Stimulated activated CD4-positive, alpha-beta T cell treated with anti-CD3 and anti-CD28 coated beads, Interleukin-12 subunit alpha, Interleukin-12 subunit beta, amount 100 ng/mL, for 48 hours (primary cell): ENCODE data around the gene UMAD1.

Experiments
- DNase-seq, 3 donors: peaks; one replicate each; pipeline ENCODE4 v3.0.0-alpha.2; 2020; ENCODE audit warnings: low read depth in 2 of 3, low spot score in 1 of 3

The UMAD1 gene

GRCh38 chr7:7764520-7765396, 124.2 kb downstream of the UMAD1 start:
- DNase-seq: no peak

DNA sequence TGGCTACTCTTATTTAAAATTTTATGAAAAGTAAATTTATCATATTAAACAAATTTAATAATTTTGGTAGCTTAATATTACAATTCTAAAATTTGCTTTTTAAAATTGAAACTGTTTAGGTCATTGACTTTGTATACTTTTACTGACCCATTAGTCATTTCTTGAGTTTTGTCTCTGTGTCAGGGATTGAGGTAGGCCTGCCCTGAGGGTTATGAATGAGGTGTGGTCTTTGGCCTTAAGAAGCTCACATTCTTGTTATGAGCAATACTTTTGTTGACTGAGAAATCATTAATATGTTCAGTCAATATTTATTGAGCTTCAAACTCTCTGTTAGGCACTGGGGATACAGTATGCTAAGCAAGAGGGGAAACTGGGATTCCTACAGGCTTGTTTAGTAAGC, 124.9 kb downstream of the UMAD1 start:
- DNase-seq: no peak

GRCh38 chr7:7766671-7767070, 126.1 kb downstream of the UMAD1 start:
- no peak for DNase-seq

DNA sequence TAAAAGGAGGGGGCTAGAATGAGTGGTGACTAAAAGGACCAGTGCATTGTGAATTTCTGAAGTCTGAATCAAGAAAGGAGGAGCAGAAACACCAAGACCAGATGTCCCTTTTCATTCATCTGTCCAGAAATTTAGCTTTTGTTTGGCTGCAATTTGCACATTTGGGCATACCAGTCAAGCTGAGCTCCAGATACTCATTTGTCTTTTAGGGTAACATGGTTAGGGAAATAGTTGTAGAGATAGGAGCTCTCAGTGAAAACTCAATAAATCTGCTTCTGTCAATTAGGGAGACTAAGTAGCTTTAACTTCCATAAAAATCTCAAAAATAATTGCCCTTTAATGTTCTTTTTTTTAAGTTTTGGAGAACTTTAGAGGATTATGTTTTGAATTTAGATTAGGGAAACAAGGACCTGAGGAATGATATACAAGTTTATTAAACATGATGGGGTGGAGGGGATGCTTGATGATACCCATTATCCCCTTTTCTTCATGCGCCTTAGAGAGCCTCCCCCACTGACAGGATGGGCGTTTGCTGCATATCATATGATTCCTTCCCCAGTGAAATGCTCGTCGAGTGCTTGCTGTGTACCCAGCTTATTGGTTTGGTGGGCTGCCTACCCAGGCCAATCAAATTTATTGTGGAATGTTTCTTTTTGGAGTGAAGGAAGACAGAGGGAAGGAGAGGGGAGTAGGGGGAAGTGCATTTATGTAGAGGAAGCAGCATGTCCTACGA, 128.6 kb downstream of the UMAD1 start:
- no peak for DNase-seq

- no peak for DNase-seq
These were observed 129.4 kb downstream of the UMAD1 start for GRCh38 chr7:7769710-7770627.

- no peak for DNase-seq
These were observed 130.9 kb downstream of the UMAD1 start for GRCh38 chr7:7771452-7771851.

- DNase-seq: no peak
These were observed 131.9 kb downstream of the UMAD1 start for GRCh38 chr7:7772397-7772821.

GRCh38 chr7:7773334-7774309, 133.1 kb downstream of the UMAD1 start:
- DNase-seq: no peak

DNA sequence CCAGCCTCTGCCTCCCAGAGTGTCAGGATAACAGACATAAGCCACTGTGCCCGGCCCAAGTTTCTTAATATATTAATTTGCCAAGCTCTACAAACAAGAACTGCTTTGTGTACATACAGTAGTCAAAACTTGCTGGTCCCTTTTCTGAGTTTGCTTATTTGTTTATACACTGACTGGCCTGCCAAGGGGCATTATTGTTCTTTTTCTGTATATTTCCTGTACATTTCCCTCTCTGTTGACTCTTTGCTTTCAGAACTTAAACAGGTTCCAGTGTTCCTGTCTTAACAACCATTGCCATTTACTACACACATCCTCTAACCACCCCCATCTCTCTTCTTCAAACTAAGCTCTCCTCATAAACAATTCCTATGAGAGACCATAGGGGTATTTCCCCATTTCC, 139.3 kb downstream of the UMAD1 start:
- DNase-seq: no peak

- DNase-seq: no peak
These were observed 142.4 kb downstream of the UMAD1 start for GRCh38 chr7:7783001-7783400.

GRCh38 chr7:7785344-7785973, 144.9 kb downstream of the UMAD1 start:
- no peak for DNase-seq

- no peak for DNase-seq
These were observed 146.0 kb downstream of the UMAD1 start for GRCh38 chr7:7786595-7786994.

- no peak for DNase-seq
These were observed 149.0 kb downstream of the UMAD1 start for GRCh38 chr7:7789551-7789988.

GRCh38 chr7:7790041-7790741, 149.6 kb downstream of the UMAD1 start:
- DNase-seq: no peak

- DNase-seq: no peak
These were observed 151.0 kb downstream of the UMAD1 start for GRCh38 chr7:7791523-7791922.

- DNase-seq: no peak
These were observed 151.5 kb downstream of the UMAD1 start for GRCh38 chr7:7792056-7792455.

GRCh38 chr7:7793249-7793648, 152.7 kb downstream of the UMAD1 start:
- no peak for DNase-seq

DNA sequence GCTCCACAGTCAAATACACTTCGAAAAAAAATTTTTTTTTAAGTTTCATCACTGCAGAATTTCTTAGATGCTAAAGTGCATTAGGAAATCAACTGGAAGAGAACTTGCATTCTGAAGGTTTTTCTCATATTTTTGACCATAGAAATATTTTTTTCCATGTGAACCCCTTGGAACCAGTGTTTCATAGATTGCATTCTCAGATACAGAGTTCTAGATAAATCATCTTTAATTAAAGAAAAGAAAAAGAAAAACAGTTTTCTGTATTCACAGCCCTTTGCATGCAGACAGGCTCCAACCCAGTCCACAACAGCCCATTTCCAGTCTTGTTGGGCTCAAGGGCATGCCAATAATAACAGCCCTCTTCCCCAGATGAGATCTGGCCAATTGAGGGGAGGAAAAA, 153.4 kb downstream of the UMAD1 start:
- no peak for DNase-seq

GRCh38 chr7:7795203-7795602, 154.7 kb downstream of the UMAD1 start:
- no peak for DNase-seq
